ENCODE results near the gene ZMYM4. TPM values are rescaled to one million over a fixed set of nuclear protein-coding genes. Genes with fewer than 3 reads are reported as not detected.

ZMYM4 gene
- polyA plus RNA-seq, 2 of the 4 experiments (the other 2 are of a cell fraction) = 12.2 to 36.3 TPM

- H3K4me2 ChIP-seq = no peak overlapping the region
- TF ChIP-seq HDAC2 (IDR thresholded peaks at IDR 0.05) (no peak), FOSB (CRISPR knock-in tag; IDR thresholded peaks at IDR 0.05) (no peak), KDM5A (IDR thresholded peaks at IDR 0.05) (no peak), RARB (CRISPR knock-in tag; IDR thresholded peaks at IDR 0.05) (no peak), RNF2 (IDR thresholded peaks at IDR 0.05; ENCODE audit: borderline replicate concordance, low read depth) (no peak), NFE2L2 (conservative IDR thresholded peaks at IDR 0.05; ENCODE audit: low read length) (no peak)
- no peak overlapping the region for H3K27ac ChIP-seq
- DNase-seq (ENCODE audit: low read depth in 1 of 2, low spot score in 1 of 2) (no peak), FAIRE-seq (no peak), ATAC-seq (no peak)
- H3K9me3 ChIP-seq = no peaks in the 10 kb centered on the region
- ChIA-PET CTCF (interaction anchor here (0.6 to 1.5 kb wide), 2 partner anchors 44 to 52 kb away, joined by 3 to 5 read pairs; no protein-coding TSS in a partner anchor), POLR2A (no interaction called here)
- no peak overlapping the region for H3K4me3 ChIP-seq
- 88% methylated on average over 2 of the region's 2 CpGs for WGBS (ENCODE audit: missing lambda C conversion rate)
- H3K4me1 ChIP-seq = no peaks in the 10 kb centered on the region
These were observed 14.6 kb upstream of the ZMYM4 start for GRCh38 chr1:35253941-35254340.

DNA sequence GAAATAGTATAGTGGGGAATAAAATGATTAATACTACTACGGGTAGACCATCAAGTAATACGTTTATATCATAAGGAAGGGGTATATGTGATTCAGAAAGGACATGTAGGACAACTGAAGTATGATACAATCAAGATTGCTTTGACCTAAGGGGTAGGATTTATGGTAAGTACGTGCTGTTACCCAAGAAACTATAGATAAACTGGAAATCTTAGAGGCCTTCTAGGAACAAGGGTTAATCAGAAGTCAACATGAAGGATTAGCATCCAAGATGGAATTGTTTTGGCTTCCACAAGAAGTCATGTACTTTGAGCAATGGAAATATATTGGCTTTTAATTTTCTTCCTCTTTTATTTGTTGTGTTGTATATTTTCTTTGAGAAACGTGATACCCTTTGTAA is 13.2 kb upstream of the ZMYM4 start:
- ChIA-PET CTCF (interaction anchor here (1.5 kb wide), 1 partner anchor 53 kb away, joined by 3 read pairs; no protein-coding TSS in a partner anchor), POLR2A (no interaction called here)
- TF ChIP-seq HOXB13 (CRISPR knock-in tag; IDR thresholded peaks at IDR 0.05; ENCODE audit: low read depth) (no peak), MYC (IDR thresholded peaks at IDR 0.05; ENCODE audit: borderline replicate concordance, low read length) (no peak)
- no peak for DNase-seq (ENCODE audit: low read depth in 1 of 2, low spot score in 1 of 2)
- H3K4me1 ChIP-seq = no peaks in the 10 kb centered on the region
- H3K4me3 ChIP-seq = no peak overlapping the region
- no peak overlapping the region for H3K4me2 ChIP-seq
- WGBS (ENCODE audit: missing lambda C conversion rate) = 56% methylated on average over 4 of the region's 4 CpGs
- H3K9me3 ChIP-seq = no peaks in the 10 kb centered on the region
- no peak for ATAC-seq
- no peak overlapping the region for H3K27ac ChIP-seq
- no peak for FAIRE-seq

DNA sequence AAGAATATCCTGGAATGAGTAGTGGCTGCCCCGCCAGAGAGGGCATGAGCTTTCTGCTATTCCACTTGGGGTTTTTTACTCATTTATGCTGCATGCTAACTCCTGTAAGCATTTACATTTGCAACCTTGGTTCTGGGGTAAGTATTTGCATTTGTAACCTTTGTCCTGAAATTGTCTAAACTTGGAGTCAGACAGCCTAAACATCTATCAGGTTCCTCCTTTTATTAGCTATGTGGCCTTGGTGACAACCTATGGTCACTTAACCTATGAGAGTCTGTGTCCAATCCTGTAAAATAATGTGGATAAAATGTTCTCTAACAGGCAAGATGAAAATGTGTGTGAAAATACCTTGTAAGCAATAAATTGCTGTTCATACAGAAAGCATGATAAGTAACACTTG is 8.9 kb upstream of the ZMYM4 start:
- peaks cover 7% of the 10 kb centered on the region; the same call in 2 of the 3 replicates for H3K4me1 ChIP-seq
- no peak overlapping the region for H3K27ac ChIP-seq
- ATAC-seq (no peak), DNase-seq (ENCODE audit: low read depth in 1 of 2, low spot score in 1 of 2) (no peak), FAIRE-seq (no peak)
- WGBS (ENCODE audit: missing lambda C conversion rate) = 100% methylated on average over 1 of the region's 1 CpG
- ChIA-PET CTCF (no interaction called here), POLR2A (no interaction called here)
- no peak for TF ChIP-seq FOSB (CRISPR knock-in tag; IDR thresholded peaks at IDR 0.05)
- no peak for TF ChIP-seq PBX3 (IDR thresholded peaks at IDR 0.05)
- no peak for TF ChIP-seq CBX8 (IDR thresholded peaks at IDR 0.05)
- TF ChIP-seq, protein P1, sequence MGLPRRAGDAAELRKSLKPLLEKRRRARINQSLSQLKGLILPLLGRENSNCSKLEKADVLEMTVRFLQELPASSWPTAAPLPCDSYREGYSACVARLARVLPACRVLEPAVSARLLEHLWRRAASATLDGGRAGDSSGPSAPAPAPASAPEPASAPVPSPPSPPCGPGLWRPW (IDR thresholded peaks at IDR 0.05) = no peak
- TF ChIP-seq HDAC2 (IDR thresholded peaks at IDR 0.05) = no peak
- TF ChIP-seq EP300 (IDR thresholded peaks at IDR 0.05) = no peak
- TF ChIP-seq, protein P2, sequence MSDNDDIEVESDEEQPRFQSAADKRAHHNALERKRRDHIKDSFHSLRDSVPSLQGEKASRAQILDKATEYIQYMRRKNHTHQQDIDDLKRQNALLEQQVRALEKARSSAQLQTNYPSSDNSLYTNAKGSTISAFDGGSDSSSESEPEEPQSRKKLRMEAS (IDR thresholded peaks at IDR 0.05) = no peak
- TF ChIP-seq CEBPB (IDR thresholded peaks at IDR 0.05) = no peak
- TF ChIP-seq RFX5 (IDR thresholded peaks at IDR 0.05) = no peak
- TF ChIP-seq SMC3 (IDR thresholded peaks at IDR 0.05) = no peak
- no peak for TF ChIP-seq POLR2A (IDR thresholded peaks at IDR 0.05; ENCODE audit: low read length)
- no peak for TF ChIP-seq RAD21 (conservative IDR thresholded peaks at IDR 0.05 in 1 of 2, IDR thresholded peaks at IDR 0.05 in 1 of 2)
- TF ChIP-seq GATA3 (IDR thresholded peaks at IDR 0.05; ENCODE audit: borderline replicate concordance) = no peak
- TF ChIP-seq EHMT2 (IDR thresholded peaks at IDR 0.05; ENCODE audit: low read depth) = no peak
- no peak for TF ChIP-seq NR3C1 (IDR thresholded peaks at IDR 0.05)
- no peak for TF ChIP-seq BHLHE40 (IDR thresholded peaks at IDR 0.05; ENCODE audit: low read depth, low read length)
- no peak for TF ChIP-seq PHF8 (IDR thresholded peaks at IDR 0.05; ENCODE audit: borderline replicate concordance, low read depth)
- no peak for TF ChIP-seq CTCF (IDR thresholded peaks at IDR 0.05)
- H3K9me3 ChIP-seq = no peaks in the 10 kb centered on the region
- no peak overlapping the region for H3K4me3 ChIP-seq
- H3K4me2 ChIP-seq = no peak overlapping the region

Data from A549 (cell line).